Activated CD4-positive, alpha-beta T cell treated with anti-CD3 and anti-CD28 coated beads for 4 hours (primary cell): ENCODE data around the gene TKTL1.

Experiments used
- DNase-seq, 2 donors: peaks; one replicate each; pipeline ENCODE4 v3.0.0-alpha.2; 2020

The TKTL1 gene

GRCh38 chrX:154348114-154348531, 52.5 kb downstream of the TKTL1 start:
- no peak for DNase-seq

- no peak for DNase-seq
These were observed 53.2 kb downstream of the TKTL1 start for GRCh38 chrX:154348646-154349358.

DNA sequence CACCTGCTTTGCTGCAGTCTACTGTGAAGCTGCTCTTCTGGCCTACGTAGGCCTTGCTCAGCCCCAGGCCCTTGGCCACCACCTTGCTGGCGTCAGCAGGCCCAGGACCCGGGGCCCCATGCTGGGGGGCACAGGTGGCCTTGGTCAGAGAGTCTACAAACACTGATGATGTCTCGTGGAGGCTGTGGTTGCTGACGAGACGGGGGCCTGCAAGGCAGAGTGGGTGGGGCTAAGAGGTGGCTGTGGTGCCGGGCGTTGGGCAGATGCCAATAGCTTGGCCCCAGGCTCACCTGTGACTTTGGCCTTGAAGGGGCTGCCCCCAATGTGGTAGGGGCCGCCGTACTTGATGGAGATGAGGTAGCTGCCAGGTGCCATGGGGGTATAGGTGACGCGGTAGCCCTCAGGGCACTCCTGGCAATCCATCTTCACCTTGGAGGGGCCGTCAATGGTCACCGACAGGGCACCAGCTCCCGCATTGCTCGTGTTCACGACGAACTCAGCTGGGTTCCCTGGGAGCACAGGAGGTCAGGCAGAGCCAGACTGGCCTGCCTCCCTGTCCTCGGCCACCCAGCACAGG, 53.9 kb downstream of the TKTL1 start:
- no peak for DNase-seq

GRCh38 chrX:154349979-154350378, 54.4 kb downstream of the TKTL1 start:
- DNase-seq: no peak

DNA sequence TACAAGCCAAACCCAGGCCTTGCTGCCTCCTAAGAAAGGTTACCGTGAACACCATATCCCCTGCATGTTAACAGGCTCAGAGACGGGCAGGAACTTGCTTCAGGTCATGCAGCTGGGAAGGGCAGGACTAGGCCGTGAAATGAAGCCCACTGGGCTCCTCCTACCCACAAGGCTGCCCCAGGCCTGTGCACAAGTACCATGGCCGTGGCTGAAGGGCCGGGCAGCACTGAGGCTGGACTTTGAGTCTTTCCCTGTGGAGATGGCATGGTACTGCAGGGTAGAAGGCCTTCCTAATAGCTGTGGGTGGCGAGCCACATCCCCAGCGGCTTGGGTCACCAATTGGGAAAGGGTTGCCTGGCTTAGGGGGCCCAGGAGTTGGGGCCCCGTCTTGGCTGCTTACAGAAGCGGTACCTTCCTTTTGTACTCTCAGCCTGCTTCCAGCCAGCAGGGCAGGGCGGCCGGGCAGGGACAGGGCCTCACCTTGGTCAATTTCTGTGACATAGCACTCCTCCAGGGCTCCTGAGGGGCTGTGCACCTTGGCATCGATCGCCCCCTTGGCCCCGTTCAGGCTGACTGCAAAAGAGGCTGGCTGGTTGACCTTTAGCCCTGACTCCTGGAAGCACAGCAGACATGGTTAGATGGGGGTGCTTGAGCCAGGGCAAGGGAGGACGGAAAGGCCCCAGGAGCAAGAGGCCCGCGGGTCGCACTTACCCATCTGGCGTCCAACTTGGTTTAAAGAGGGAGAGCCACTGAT, 55.0 kb downstream of the TKTL1 start:
- no peak for DNase-seq

DNA sequence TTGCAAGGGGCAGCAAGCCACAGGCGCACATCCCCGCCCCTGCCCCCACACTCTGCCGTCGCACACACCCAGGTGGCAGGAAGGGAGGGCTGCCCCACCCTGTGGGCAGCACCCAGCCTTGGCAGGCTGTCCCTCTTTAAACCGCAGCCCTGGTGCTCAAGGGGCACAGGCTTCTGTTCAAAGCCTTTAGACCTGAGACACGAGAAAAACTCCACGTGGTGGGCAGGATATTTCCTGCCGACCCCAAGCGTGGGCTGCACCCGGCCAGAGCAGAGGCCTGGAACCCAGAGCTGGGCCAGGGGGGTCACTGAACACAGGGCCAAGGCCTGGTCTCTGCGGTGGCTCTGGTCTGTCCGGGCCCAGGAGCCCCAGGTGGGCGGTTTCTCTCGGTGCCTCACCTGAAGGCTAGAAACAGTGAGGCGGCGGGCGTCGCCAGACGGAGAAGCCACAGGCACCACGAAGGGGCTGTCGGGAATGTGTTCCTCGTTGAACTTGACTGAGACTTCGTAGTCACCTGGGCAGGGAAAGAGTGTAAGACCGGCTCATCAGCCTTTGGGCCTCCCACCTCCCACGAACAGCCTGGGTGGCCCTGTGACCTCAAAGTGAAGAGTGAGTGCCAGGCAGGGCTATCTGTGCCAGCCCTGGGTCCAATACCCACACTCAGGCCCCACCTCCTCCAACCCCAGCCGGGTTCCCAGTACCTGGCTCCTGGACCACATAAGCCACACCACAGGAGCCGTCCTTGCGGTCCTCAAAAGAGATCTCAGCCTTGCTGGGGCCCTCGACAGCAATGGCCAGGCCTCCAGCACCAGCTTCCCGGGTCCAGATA, 55.8 kb downstream of the TKTL1 start:
- no peak for DNase-seq

GRCh38 chrX:154352012-154352401, 56.4 kb downstream of the TKTL1 start:
- no peak for DNase-seq

DNA sequence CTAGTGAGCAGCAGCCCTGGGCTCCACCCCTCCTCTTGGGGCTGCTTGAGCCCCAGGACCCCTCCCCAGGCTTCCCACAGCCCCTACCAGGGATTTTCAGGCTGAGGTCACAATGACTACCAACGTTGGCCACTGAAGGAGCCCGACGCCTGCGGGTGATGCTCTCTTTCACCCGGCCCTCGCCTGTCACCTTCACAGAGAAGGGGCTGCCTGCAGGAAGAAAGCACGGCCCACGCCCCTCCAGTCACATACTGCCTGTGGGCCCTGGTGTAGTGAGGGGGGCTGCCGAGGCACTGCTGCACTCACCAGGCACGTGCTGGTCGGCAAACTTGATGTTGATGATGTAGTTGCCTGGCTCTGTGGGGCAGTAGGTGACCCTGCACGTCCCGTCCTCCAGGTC, 56.9 kb downstream of the TKTL1 start:
- no peak for DNase-seq

- DNase-seq: no peak
These were observed 57.7 kb downstream of the TKTL1 start for GRCh38 chrX:154353172-154353843.

DNA sequence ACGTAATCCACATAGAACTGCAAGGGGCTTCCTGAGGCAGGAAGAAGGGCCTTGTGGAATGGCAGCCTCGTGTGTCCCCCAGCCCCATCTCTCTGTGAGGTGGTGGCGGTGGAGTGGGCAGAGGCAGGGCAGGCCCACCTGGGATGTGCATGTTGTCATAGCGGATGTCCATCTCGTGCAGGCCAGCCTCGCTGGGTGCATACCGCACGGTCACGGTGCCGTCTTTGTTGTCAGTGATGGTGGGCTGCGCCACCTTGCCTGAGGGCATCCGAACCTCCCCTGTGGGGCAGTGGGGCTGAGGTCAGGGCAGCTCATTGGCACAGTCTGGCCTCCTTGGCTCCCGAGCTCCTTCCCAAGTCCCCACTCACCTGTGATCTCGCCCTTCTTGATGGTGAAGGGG, 58.4 kb downstream of the TKTL1 start:
- no peak for DNase-seq

DNA sequence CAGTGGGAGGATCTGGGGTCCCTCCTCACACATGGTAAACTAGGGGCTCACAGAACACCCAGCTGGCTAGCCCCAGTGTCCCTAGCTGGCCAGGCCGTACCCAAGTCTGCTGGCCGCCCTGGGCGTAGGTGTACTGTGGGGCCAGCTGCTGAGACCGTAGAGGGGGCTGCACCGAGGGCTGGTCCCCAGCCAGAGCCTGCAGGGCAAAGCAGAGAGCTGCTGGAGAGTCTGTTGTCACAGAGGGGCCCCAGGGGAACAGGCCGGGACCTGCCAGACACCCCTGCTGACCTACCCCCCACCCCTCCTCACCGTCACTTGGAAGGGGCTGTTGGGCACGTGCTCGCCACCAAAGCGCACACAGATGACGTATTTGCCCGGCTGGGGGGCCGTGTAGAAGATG, 58.9 kb downstream of the TKTL1 start:
- DNase-seq: no peak

DNA sequence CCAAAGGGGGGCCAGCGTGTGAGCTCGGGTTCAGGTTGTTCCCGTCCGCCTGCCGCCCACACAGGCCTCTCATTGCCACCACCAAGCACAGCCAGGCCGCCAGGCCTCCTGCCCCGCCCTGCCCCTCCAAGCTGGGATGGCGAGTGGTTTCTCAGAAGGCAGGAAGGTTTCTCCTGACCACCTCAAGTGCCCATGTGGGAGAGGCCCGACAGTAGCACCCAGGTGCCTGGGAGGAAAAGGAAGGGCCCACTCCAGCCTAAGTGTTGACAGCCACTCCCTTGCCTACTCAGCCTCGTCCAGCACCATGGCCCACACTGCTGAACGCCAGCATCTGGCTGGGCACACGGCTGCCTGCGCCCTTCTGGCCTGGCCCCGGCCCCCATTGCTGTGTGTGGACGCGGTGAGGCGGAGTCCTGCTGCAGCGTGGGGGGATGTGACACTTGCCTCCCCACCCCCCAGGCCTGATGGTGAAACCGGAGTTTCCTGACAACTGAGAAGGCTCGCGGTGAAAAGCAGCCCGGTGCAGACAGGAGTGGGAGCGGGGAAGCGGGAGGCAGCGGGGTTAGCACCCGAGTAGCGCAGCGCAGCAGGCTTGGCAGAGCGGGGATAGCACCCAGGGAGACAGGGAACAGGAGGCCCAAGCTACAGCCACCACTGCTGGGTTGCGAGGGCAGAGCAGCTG, 59.6 kb downstream of the TKTL1 start:
- no peak for DNase-seq

DNA sequence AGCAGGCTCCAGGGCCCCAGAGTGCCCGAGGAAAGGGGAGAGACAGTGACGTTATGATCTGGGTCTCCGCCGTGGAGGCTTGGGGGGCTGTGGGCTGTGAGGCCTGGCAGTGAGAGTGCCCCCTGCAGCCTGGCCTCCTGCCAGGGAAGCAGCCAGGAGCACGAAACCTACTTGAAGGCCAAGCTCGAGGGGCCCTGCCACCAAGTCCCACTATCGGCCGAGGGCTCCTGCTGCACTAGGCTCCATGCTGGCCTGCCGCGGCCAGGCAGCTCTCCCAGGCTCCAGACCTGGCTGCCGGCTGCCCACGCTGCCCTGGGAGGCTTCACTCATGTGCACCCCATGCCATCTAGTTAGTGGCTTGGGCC, 60.2 kb downstream of the TKTL1 start:
- no peak for DNase-seq

- no peak for DNase-seq
These were observed 61.0 kb downstream of the TKTL1 start for GRCh38 chrX:154356596-154356995.

DNA sequence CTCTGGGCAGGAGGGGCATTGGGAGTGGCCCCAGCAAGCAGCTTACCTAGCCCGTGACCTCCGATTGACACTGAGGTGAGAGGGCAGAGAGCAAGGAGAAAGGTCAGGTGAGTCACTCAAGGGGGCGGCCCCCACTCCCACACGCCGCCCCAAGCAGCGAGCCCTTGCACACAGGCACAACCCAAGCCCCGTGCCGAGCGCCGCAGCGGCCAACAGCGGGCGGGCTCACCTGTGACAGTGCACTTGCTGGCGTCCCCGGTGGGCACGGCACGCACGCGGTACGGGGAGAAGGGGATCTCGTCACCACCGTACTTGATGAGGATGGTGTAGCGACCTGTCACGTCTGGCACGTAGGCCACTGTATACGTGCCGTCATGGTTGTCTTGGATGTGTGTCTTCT, 61.6 kb downstream of the TKTL1 start:
- no peak for DNase-seq

DNA sequence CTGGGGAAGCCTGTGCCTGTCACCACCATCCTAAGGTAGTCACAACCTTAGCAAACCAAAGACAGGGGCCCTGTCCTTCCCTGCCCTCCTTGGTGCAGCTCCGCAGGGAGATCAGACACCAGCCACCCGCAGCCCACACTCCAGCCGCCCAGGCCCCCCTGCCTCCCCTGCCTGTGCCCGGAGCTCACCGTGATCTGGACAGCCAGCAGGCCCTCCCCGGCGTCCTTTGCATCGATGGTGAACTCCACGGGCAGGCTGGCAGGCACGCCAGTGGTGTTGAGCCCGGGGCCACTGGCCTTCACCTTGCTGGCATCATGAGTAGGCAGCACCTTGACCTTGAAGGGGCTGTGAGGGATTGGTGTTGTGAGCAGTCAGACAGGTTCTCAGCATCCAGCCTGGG, 62.4 kb downstream of the TKTL1 start:
- no peak for DNase-seq

DNA sequence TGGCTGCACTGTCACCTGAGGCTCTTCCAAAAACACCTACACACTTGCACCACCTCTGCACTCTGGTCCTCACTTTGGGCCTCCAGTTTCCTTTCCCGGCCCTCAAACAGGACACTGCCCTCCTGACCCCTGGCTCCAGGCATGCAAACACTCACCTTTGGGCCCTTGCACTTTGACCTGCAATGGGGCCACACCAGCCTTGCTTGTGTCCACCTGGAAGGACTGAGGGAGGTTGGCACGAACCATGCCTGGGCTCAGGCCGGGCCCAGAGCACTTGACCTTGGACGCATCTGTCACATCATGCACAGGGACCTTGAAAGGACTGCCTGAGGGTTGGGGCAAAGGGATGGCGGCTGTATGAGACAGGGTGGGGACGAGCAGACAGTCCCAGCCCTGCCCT, 63.2 kb downstream of the TKTL1 start:
- no peak for DNase-seq

DNA sequence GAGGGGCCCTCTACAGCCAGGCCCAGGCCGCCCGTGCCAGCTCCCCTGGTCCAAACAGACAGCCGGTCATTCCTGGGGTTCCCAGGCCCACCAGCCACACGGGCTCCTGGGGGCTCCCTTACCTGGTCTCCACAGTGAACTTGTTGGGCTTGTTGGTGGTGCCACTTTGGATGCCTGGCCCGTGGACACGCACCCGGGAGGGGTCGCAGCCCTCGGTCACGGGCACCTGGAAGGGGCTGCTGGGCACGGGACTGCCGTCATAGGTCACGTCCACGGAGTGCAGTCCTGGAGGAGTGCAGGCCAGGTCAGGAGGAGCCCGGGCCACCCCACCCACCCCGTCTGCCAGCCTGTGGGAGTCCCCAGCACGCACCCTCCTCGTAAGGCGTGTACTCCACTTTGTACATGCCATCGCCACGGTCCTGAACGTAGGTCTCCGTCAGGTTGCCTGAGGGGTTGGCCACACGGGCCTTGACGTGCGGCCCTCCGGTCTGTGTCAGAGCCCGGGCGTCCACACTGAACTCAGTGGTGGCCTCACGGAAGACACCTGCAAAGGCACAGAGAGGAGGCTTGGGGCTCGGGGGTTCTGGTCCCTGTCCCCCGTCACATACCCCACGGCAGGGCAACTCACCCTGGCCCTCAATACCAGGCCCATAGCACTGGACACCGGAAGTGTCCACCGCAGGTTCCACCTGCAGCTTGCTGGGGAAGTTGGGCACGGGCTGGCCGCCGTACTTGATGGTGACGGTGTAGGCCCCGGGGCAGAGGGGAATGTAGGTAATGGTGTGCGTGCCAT, 64.0 kb downstream of the TKTL1 start:
- no peak for DNase-seq

- DNase-seq: no peak
These were observed 64.6 kb downstream of the TKTL1 start for GRCh38 chrX:154360155-154360713.

GRCh38 chrX:154362085-154362742, 66.6 kb downstream of the TKTL1 start:
- DNase-seq: no peak
